ENCODE data around the gene NDFIP2.

GRCh38 chr13:79481685-79482052 lies 714 bp downstream of the NDFIP2 start:
- TF ChIP-seq, protein P1, sequence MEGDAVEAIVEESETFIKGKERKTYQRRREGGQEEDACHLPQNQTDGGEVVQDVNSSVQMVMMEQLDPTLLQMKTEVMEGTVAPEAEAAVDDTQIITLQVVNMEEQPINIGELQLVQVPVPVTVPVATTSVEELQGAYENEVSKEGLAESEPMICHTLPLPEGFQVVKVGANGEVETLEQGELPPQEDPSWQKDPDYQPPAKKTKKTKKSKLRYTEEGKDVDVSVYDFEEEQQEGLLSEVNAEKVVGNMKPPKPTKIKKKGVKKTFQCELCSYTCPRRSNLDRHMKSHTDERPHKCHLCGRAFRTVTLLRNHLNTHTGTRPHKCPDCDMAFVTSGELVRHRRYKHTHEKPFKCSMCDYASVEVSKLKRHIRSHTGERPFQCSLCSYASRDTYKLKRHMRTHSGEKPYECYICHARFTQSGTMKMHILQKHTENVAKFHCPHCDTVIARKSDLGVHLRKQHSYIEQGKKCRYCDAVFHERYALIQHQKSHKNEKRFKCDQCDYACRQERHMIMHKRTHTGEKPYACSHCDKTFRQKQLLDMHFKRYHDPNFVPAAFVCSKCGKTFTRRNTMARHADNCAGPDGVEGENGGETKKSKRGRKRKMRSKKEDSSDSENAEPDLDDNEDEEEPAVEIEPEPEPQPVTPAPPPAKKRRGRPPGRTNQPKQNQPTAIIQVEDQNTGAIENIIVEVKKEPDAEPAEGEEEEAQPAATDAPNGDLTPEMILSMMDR (conservative IDR thresholded peaks at IDR 0.05) = no peak
- TF ChIP-seq EZH2 (IDR thresholded peaks at IDR 0.05; ENCODE audit: low read depth) = no peak
